Peyer's patch (tissue), 4 donors: ENCODE measurements around the gene WBP1L.

Source experiments
- CTCF ChIP-seq, 6 experiments: fragments of 450-650 bp in 4 of 6; fragments of 200-600 bp in 2 of 6; sonication (generic) in 1 of 6; IDR thresholded peaks; one replicate each; pipeline ENCODE4 v1.5.1; 2017 to 2019; ENCODE audit warnings: antibody characterized with exemption in 6 of 6, mild to moderate bottlenecking in 3 of 6, moderate library complexity in 1 of 6
- POLR2A ChIP-seq, 2 donors: fragments of 450-650 bp; IDR thresholded peaks; one replicate each; pipeline ENCODE4 v1.5.1; 2017; ENCODE audit warnings: antibody characterized with exemption in 2 of 2, mild to moderate bottlenecking in 2 of 2, moderate library complexity in 2 of 2

- TF ChIP-seq CTCF (IDR thresholded peaks at IDR 0.05) (no peak), POLR2A (IDR thresholded peaks at IDR 0.05) (no peak)
Measured at GRCh38 chr10:102726274-102726673, 17.5 kb upstream of the WBP1L start.
